Smooth muscle cell (in vitro differentiated cells): ENCODE results near the gene RNF151. TPM values are rescaled to one million over a fixed set of nuclear protein-coding genes. Genes with fewer than 3 reads are reported as not detected.

ENCODE experiments used
- DNase-seq: peaks from one replicate; lab custom pipeline; 2025; ENCODE audit not compliant: unreplicated experiment; lab: John Stamatoyannopoulos, UW
- H2AFZ ChIP-seq: fragments of 200-600 bp; sonication (generic); 2 replicates; pipeline ENCODE4 v1.6.0; 2016; ENCODE audit warnings: antibody characterized with exemption, low read depth, mild to moderate bottlenecking
- H3F3A ChIP-seq: fragments of 200-600 bp; sonication (generic); 2 replicates; pipeline ENCODE4 v1.6.0; 2017; ENCODE audit warnings: antibody characterized with exemption, low read depth
- H3K27ac ChIP-seq: fragments of 200-600 bp; sonication (generic); 2 replicates; pipeline ENCODE4 v1.5.1; 2016; ENCODE audit warnings: low read depth, mild to moderate bottlenecking
- H3K27me3 ChIP-seq: fragments of 200-600 bp; sonication (generic); 2 replicates; pipeline ENCODE4 v1.6.1; 2016; ENCODE audit warnings: low read depth, mild to moderate bottlenecking
- H3K36me3 ChIP-seq: fragments of 200-600 bp; sonication (generic); 2 replicates; pipeline ENCODE4 v1.5.1; 2016; ENCODE audit warnings: low read depth
- H3K4me1 ChIP-seq: fragments of 200-600 bp; sonication (generic); 2 replicates; pipeline ENCODE4 v1.5.1; 2016; ENCODE audit warnings: low read depth
- H3K4me2 ChIP-seq: fragments of 200-600 bp; sonication (generic); 2 replicates; pipeline ENCODE4 v1.6.0; 2016; ENCODE audit warnings: mild to moderate bottlenecking
- H3K4me3 ChIP-seq: fragments of 200-600 bp; sonication (generic); 2 replicates; pipeline ENCODE4 v1.5.1; 2016; ENCODE audit warnings: mild to moderate bottlenecking
- H3K79me2 ChIP-seq: fragments of 200-600 bp; sonication (generic); 2 replicates; pipeline ENCODE4 v1.6.0; 2016; ENCODE audit warnings: low read depth, mild to moderate bottlenecking
- H3K9ac ChIP-seq: fragments of 200-600 bp; sonication (generic); 2 replicates; pipeline ENCODE4 v1.6.0; 2016; ENCODE audit warnings: low read depth
- H3K9me3 ChIP-seq: fragments of 200-600 bp; sonication (generic); replicated peaks from 2 replicates; pipeline ENCODE4 v1.5.1; 2016; ENCODE audit warnings: low read depth
- H4K20me1 ChIP-seq: fragments of 200-600 bp; sonication (generic); 2 replicates; pipeline ENCODE4 v1.6.0; 2016; ENCODE audit warnings: low read depth
- CTCF ChIP-seq: fragments of 200-600 bp; sonication (generic); IDR thresholded peaks from 2 replicates; pipeline ENCODE4 v1.5.1; 2017; ENCODE audit warnings: borderline replicate concordance, mild to moderate bottlenecking, antibody characterized with exemption; ENCODE audit not compliant: insufficient read depth, poor library complexity, severe bottlenecking
- WGBS: methylation state at CpG from one replicate; pipeline ENCODE4 v1.1.7; 2016; ENCODE audit warnings: low lambda C conversion rate; 5-methylcytosine and 5-hydroxymethylcytosine counted together
- polyA plus RNA-seq: library from polyadenylated mRNA; unstranded; fragments of >200 nt; fragmentation: Nextera tagmentation; extraction: Ambion mirVana; gene quantifications from 2 replicates; pipeline ENCODE4 v1.2.1, GENCODE V29; 2016
- total RNA-seq: library from RNA; depleted of rRNA; stranded (reverse); fragments of >200 nt; gene quantifications from 2 replicates; pipeline ENCODE4 v1.2.3, GENCODE V29; 2014

RNF151 gene
- total and polyA plus RNA-seq, 2 experiments from 2014 or later: not detected

- no peaks in the 10 kb centered on the region for H4K20me1 ChIP-seq
- WGBS: 97% methylated on average over 42 of the region's 42 CpGs
These were observed 7.8 kb downstream of the RNF151 start for GRCh38 chr16:1974157-1975070.

GRCh38 chr16:1975432-1976215 is 9.0 kb downstream of the RNF151 start:
- Histone ChIP-seq H3K36me3 (no peaks in the 10 kb centered on the region), H3K27me3 (peaks cover 31% of the 10 kb centered on the region), H4K20me1 (no peaks in the 10 kb centered on the region), H3K4me3 (no peak overlapping the region), H3F3A (no peaks in the 10 kb centered on the region), H2AFZ (no peak overlapping the region), H3K9me3 (no peaks in the 10 kb centered on the region), H3K79me2 (peaks cover 18% of the 10 kb centered on the region), H3K4me2 (no peak overlapping the region), H3K9ac (no peak overlapping the region), H3K27ac (no peak overlapping the region), H3K4me1 (peaks cover 24% of the 10 kb centered on the region)
- WGBS: 97% methylated on average over 33 of the region's 33 CpGs
- TF ChIP-seq CTCF: no peak
- no peak for DNase-seq

More at GRCh38 chr16:1974157-1975070, 7.8 kb downstream of the RNF151 start:
- no peaks in the 10 kb centered on the region for H3K9me3 ChIP-seq
- DNase-seq: no peak
- H3F3A ChIP-seq: no peaks in the 10 kb centered on the region
- peaks cover 18% of the 10 kb centered on the region for H3K79me2 ChIP-seq
- H3K36me3 ChIP-seq: no peaks in the 10 kb centered on the region
- H3K4me3 ChIP-seq: no peak overlapping the region
- H3K4me1 ChIP-seq: peaks cover 12% of the 10 kb centered on the region
- no peak overlapping the region for H3K9ac ChIP-seq
- H2AFZ ChIP-seq: no peak overlapping the region
- no peak overlapping the region for H3K27ac ChIP-seq
- TF ChIP-seq CTCF: no peak
- H3K27me3 ChIP-seq: peaks cover 19% of the 10 kb centered on the region
- no peak overlapping the region for H3K4me2 ChIP-seq

GRCh38 chr16:1976216-1976520 is 9.5 kb downstream of the RNF151 start:
- Histone ChIP-seq H3K4me3 (no peak overlapping the region), H3K36me3 (no peaks in the 10 kb centered on the region), H3K9me3 (no peaks in the 10 kb centered on the region), H3K4me1 (peaks cover 24% of the 10 kb centered on the region), H4K20me1 (no peaks in the 10 kb centered on the region), H3K27me3 (peaks cover 36% of the 10 kb centered on the region), H3F3A (no peaks in the 10 kb centered on the region), H3K79me2 (peaks cover 18% of the 10 kb centered on the region), H3K27ac (no peak overlapping the region), H2AFZ (no peak overlapping the region), H3K9ac (no peak overlapping the region), H3K4me2 (no peak overlapping the region)
- 97% methylated on average over 8 of the region's 8 CpGs for WGBS
- TF ChIP-seq CTCF: no peak
- DNase-seq: no peak
